ENCODE results near the gene UBL5.
"Not testable (repeated sequence)": the region's sequence is repeated elsewhere in the genome, so short reads cannot be mapped to it uniquely, and the experiment has no call there.

The UBL5 gene

DNA sequence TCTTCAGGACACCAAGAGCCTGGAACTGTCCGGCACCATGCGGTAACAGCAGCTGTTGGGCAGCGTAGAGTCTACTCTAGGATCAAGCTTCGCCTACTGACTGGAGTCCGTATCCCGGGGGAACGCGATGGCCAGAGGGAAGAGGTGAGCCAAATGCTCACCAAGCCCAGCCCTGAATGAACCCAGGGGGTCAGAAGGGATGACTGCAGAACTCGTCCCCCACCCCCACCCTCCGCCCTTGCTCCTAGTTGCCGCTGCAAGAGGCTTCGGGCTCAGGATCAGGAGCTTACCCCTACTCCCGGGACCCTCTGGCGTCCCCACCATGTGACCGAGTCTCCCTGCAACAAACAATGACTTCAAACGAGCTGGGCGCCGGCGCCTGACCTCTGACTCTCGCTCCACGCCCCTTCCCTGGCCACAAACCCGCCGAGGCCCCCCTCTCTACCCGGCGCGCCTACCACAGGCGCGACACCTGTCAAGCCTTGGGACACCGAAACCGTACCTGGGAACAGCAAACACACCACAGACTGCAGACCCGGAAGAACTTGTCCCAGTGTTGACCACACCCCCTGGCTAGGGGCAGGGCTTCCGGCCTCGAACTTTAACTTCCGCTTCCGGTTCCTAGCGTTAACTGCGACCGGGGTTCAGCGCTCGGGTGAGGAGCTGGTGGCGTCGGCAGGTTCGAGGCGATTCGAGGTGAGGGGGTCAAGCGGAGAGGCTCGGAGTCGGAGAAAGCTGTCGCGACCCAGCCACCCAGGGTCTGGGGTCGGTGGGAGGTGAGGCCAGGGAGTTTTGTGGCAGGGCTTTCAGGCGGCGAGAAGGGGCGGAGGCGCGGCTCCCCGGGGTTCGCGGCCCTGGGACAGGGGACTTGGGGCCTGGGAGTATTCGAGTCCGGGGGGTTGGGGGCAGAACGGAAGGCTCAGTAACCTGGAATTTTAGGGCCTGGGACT lies at the start of gene UBL5:
Gene UBL5, plus strand, starts transcription at position 630 of the 950 bp plus-strand sequence. CDS start 420 bp downstream, outside the sequence.
- no peaks in the 10 kb centered on the region for H3K9me3 ChIP-seq (ENCODE audit: control insufficient read depth, low read length)
- H3K36me3 ChIP-seq (ENCODE audit: control insufficient read depth, insufficient read depth, low read length), result no peaks in the 10 kb centered on the region
- peak within 1 kb of the TSS; percentile 75 for H3K4me2 ChIP-seq (ENCODE audit: low read length)
- H3K27ac ChIP-seq, result peak within 1 kb of the TSS; percentile 81
- H3K79me2 ChIP-seq, result peaks cover 33% of the 10 kb centered on the region
- H3K9ac ChIP-seq, result peak within 1 kb of the TSS; percentile 98
- peak within 1 kb of the TSS; percentile 93 for H3K4me3 ChIP-seq (ENCODE audit: low read depth, low read length)
- H2AFZ ChIP-seq, result peak within 1 kb of the TSS; percentile 98
- TF ChIP-seq, protein P1, sequence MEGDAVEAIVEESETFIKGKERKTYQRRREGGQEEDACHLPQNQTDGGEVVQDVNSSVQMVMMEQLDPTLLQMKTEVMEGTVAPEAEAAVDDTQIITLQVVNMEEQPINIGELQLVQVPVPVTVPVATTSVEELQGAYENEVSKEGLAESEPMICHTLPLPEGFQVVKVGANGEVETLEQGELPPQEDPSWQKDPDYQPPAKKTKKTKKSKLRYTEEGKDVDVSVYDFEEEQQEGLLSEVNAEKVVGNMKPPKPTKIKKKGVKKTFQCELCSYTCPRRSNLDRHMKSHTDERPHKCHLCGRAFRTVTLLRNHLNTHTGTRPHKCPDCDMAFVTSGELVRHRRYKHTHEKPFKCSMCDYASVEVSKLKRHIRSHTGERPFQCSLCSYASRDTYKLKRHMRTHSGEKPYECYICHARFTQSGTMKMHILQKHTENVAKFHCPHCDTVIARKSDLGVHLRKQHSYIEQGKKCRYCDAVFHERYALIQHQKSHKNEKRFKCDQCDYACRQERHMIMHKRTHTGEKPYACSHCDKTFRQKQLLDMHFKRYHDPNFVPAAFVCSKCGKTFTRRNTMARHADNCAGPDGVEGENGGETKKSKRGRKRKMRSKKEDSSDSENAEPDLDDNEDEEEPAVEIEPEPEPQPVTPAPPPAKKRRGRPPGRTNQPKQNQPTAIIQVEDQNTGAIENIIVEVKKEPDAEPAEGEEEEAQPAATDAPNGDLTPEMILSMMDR (IDR thresholded peaks at IDR 0.05), result no peak
- no peaks in the 10 kb centered on the region for H3K27me3 ChIP-seq (ENCODE audit: control insufficient read depth, insufficient read depth, low read length)
- peaks cover 7% of the 10 kb centered on the region for H3K4me1 ChIP-seq

DNA sequence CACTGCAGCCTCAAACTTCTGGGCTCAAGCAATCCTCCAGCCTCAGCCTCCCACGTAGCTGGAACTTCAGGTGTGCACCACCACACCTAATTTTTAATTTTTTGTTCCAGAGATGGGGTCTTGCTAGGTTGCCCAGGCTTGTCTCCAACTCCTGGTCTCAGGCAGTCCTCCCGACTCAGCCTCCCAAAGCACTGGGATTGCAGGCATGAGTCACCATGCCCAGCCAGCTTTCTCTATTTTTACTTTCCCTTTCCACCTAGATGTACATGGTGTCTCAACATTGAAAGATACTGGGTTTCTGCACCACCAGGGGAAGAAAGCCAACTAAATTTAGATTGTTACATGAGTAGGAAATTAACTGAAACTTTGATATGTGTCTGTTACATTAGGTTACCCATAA lies 45.4 kb upstream of the UBL5 start:
- Histone ChIP-seq H3K9ac (no peak overlapping the region), H3K27me3 (ENCODE audit: control insufficient read depth, insufficient read depth, low read length) (no peaks in the 10 kb centered on the region), H2AFZ (no peak overlapping the region), H3K4me1 (peaks cover 3% of the 10 kb centered on the region), H3K9me3 (ENCODE audit: control insufficient read depth, low read length) (no peaks in the 10 kb centered on the region), H3K4me2 (ENCODE audit: low read length) (no peak overlapping the region), H3K36me3 (ENCODE audit: control insufficient read depth, insufficient read depth, low read length) (no peaks in the 10 kb centered on the region), H3K4me3 (ENCODE audit: low read depth, low read length) (no peak overlapping the region), H3K27ac (no peak overlapping the region), H3K79me2 (peaks cover 2% of the 10 kb centered on the region)
- TF ChIP-seq, protein P1 (IDR thresholded peaks at IDR 0.05), result no peak

DNA sequence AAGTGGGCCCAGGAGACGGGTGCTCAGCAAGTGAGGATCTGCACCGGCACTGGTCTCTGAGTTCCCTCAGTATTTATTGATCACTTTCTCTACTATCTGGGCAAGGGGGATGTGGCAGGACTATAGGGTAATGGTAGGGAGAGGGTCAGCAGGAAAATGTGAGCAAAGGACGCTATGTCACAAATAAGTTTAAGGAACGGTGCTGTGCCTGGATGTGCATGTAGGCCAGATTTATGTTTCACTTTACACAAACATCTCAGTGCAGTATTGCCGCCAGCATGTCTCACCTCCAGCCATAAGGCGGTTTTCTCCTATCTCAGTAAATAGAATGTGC lies 43.6 kb upstream of the UBL5 start:
- H3K4me3 ChIP-seq (ENCODE audit: low read depth, low read length); H3K9ac ChIP-seq; H3K4me2 ChIP-seq (ENCODE audit: low read length); H3K27ac ChIP-seq; H3K79me2 ChIP-seq; H3K4me1 ChIP-seq; H3K36me3 ChIP-seq (ENCODE audit: control insufficient read depth, insufficient read depth, low read length); H3K9me3 ChIP-seq (ENCODE audit: control insufficient read depth, low read length); H2AFZ ChIP-seq; H3K27me3 ChIP-seq (ENCODE audit: control insufficient read depth, insufficient read depth, low read length): not testable (repeated sequence)

DNA sequence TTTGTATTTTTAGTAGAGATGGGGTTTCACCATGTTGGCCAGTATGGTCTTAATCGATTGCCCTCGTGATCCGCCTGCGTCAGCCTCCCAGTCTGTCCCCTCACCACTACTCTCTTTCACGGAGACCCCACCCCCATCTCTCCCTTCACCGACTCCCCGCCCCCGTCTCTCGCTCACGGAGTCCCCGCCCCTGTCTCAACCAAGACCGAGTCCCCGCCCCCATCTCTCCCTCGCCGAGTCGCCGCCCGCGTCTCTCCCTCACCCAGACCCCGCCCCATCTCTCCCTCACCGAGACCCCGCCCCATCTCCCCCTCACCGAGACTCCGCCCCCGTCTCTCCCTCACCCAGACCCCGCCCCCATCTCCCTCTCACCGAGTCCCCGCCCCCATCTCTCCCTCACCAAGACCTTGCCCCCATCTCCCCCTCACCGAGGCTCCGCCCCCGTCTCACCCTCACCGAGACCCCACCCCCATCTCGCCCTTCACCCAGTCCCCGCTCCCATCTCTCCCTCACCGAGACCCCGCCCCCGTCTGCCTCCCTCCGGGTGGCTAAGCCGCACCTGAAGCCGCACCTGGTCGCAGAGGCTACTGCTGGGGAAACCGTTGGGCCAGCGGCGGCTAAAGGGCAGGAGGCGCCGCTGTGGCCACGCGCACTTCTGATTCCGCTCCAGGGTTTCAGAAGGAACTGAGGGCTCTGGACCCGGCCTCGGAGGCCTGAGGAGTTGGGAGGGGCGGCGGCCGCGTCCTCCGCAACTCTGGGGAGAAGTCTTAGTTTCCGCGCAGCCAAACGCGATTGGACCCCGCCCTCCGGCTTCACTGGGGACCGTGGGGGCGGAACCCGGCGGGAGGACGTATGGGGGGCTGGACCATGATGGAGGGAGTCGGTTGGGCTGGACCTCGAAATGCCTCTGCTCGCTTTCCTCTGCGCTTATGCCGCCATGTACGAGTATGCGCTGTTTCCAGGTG lies 42.1 kb upstream of the UBL5 start:
- peak overlapping the region; percentile 96 for H3K4me3 ChIP-seq (ENCODE audit: low read depth, low read length)
- H3K4me2 ChIP-seq (ENCODE audit: low read length), result peak overlapping the region; percentile 99
- H3K9me3 ChIP-seq (ENCODE audit: control insufficient read depth, low read length), result no peaks in the 10 kb centered on the region
- H3K27ac ChIP-seq, result peak overlapping the region; percentile 97
- peaks cover 3% of the 10 kb centered on the region for H3K4me1 ChIP-seq
- no peaks in the 10 kb centered on the region for H3K27me3 ChIP-seq (ENCODE audit: control insufficient read depth, insufficient read depth, low read length)
- TF ChIP-seq, protein P1 (IDR thresholded peaks at IDR 0.05), result no peak
- H3K79me2 ChIP-seq, result no peaks in the 10 kb centered on the region
- no peaks in the 10 kb centered on the region for H3K36me3 ChIP-seq (ENCODE audit: control insufficient read depth, insufficient read depth, low read length)
- peak overlapping the region; percentile 61 for H3K9ac ChIP-seq
- H2AFZ ChIP-seq, result peak overlapping the region; percentile 92

DNA sequence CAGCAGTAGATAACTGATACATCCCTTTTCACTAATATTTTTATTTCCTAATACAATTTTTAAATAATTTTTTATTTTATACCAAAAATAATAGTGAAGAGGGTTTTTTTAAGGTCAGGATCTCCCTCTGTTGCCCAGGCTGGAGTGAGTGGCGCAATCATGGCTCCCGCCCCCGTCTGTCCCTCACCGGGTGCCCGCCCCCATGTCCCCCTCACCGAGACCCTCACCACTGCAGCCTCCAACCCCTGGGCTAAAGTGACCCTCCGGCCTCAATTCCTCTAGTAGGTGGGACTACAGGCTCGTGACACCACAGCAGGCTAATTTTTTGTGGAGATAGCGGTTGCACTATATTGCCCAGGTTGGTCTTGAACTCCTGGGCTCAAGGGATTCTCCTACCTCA lies 41.4 kb upstream of the UBL5 start:
- H3K4me3 ChIP-seq (ENCODE audit: low read depth, low read length), result peak overlapping the region; percentile 96
- H2AFZ ChIP-seq, result peak overlapping the region; percentile 92
- no peaks in the 10 kb centered on the region for H3K36me3 ChIP-seq (ENCODE audit: control insufficient read depth, insufficient read depth, low read length)
- peaks cover 3% of the 10 kb centered on the region for H3K4me1 ChIP-seq
- H3K27ac ChIP-seq, result peak overlapping the region; percentile 97
- no peaks in the 10 kb centered on the region for H3K9me3 ChIP-seq (ENCODE audit: control insufficient read depth, low read length)
- TF ChIP-seq, protein P1 (IDR thresholded peaks at IDR 0.05), result no peak
- H3K79me2 ChIP-seq, result no peaks in the 10 kb centered on the region
- H3K9ac ChIP-seq, result no peak overlapping the region
- peak overlapping the region; percentile 99 for H3K4me2 ChIP-seq (ENCODE audit: low read length)
- no peaks in the 10 kb centered on the region for H3K27me3 ChIP-seq (ENCODE audit: control insufficient read depth, insufficient read depth, low read length)
